NB4 (cell line): ENCODE measurements around the gene MT1M.

Experiments
- POLR2A ChIP-seq: IDR thresholded peaks from 2 replicates; pipeline ENCODE4 v1.6.1; 2011; ENCODE audit warnings: mild to moderate bottlenecking; ENCODE audit not compliant: insufficient read length; ENCODE audit errors: extremely low read depth
- TF ChIP-seq, protein P1 (sequence below): IDR thresholded peaks from one replicate; pipeline ENCODE4 v1.5.1; 2012; ENCODE audit warnings: low read depth, low read length

DNA sequence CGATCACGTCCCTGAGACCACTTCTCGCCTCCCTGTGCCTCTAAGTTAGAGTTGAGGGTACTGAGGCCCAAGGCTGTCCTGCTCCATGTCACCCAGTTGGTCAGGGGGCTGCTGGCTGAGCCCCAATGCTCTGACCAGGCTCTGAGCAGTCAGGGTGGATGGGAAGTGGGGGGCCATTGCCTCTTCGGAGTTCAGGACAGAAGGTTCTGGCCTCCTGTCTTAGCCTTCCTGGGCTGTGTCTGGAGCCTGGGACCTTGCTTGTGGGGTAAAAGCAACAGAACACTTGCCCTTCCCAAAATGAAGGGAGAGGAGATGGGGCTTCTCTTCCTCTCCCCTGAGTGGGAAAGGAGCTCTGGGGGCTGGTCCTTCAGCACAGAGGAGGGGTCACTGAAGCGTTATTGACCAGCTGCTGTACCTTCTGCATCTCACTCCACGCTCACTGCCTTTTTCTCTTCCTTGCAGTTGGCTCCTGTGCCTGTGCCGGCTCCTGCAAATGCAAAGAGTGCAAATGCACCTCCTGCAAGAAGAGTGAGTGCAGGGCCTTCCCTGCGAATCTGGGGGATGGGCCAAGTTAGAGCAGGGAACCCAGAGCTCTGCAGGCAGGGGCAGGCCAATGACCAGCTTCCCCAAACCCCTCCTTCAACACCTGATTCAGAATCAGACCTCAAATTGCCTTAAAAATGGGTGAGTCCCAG is 50.4 kb downstream of the MT1M start:
- TF ChIP-seq, protein P1, sequence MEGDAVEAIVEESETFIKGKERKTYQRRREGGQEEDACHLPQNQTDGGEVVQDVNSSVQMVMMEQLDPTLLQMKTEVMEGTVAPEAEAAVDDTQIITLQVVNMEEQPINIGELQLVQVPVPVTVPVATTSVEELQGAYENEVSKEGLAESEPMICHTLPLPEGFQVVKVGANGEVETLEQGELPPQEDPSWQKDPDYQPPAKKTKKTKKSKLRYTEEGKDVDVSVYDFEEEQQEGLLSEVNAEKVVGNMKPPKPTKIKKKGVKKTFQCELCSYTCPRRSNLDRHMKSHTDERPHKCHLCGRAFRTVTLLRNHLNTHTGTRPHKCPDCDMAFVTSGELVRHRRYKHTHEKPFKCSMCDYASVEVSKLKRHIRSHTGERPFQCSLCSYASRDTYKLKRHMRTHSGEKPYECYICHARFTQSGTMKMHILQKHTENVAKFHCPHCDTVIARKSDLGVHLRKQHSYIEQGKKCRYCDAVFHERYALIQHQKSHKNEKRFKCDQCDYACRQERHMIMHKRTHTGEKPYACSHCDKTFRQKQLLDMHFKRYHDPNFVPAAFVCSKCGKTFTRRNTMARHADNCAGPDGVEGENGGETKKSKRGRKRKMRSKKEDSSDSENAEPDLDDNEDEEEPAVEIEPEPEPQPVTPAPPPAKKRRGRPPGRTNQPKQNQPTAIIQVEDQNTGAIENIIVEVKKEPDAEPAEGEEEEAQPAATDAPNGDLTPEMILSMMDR: no peak
- no peak for TF ChIP-seq POLR2A
